Stimulated activated CD8-positive, alpha-beta memory T cell treated with anti-CD3 and anti-CD28 coated beads, Interleukin-7, amount 100 ng/mL, for 48 hours (primary cell): ENCODE results near the gene ARHGAP6.
"Not testable (repeated sequence)": the region's sequence is repeated elsewhere in the genome, so short reads cannot be mapped to it uniquely, and the experiment has no call there.

Source experiments
- DNase-seq, 2 donors: peaks; one replicate each; pipeline ENCODE4 v3.0.0-alpha.2; 2020; ENCODE audit warnings: low read depth in 1 of 2; ENCODE audit errors: extremely low read depth in 1 of 2

ARHGAP6 gene

DNA sequence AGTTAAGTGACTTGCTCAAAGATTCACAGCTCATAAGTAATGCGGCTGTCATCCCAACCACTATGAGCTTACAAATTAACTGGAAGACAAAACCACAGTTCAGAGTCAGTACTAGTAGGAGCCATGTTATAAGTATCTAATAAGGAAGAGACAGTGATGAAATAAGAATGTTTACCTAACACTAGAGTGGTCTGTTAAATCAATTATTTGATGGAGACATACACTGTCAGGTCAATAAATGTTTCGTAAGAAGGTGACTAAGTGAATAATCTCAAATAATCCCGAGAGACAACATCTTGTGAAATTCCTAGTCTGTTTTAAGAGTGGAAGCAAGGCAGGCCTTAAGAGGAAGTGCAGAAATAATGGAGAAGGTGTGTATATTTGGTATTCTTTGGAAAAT is 398.3 kb downstream of the ARHGAP6 start:
- DNase-seq = no peak

DNA sequence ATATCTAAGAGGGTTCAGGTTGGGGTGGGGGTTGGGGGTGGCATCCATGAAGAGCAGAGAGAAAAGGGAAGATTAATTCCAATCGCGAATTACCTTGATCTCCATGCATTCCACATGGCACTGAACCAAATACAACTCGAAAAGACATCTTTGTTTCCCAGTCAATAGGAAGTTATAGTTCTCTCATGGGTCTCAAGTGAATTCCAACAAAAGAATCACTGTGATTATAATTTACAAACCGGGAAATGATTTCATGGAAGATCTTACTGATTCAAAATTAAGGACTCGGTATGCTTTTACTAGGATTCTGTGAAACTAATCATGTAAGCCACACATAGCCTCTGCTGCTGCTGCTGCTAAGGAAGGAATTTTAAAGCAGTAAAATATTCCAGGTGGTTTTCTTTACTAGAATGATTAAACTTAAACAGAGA is 399.1 kb downstream of the ARHGAP6 start:
- DNase-seq = no peak

DNA sequence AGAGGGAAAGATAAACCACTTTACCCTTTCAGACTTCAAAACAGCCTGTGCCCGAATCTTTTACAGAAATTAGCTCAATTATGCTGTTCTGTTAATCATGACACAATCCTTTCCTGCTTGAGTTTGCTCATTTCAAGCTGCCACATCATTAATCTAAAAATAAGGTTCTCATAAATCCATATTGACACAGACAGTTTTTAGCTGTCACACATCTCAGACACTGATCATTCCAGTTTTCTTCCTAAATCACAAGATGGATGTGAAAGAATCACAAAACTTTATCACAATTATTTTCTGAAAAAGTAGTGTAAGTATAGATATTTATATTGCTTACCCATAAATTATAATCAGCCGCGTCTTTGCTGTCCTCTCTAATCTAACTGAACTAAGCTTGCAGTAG is 400.4 kb downstream of the ARHGAP6 start:
- DNase-seq = no peak

DNA sequence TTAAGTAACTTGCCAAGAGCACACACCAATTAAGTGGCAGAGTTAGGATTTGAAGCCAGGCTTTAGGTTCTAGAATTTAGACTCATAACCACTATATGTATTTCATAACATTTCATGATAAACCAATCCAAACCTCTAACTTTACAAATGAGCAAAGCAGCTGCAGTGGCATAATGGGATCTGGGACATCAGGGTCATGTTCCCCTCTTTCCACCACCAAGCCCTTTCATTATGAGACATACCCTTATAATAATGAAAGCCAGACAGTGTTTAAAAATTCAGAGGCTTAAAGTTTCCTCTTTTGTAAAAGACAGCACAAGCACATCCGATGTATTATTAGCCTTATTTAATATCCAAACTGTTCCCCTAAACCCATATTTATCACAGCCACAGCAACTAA is 400.8 kb downstream of the ARHGAP6 start:
- no peak for DNase-seq

DNA sequence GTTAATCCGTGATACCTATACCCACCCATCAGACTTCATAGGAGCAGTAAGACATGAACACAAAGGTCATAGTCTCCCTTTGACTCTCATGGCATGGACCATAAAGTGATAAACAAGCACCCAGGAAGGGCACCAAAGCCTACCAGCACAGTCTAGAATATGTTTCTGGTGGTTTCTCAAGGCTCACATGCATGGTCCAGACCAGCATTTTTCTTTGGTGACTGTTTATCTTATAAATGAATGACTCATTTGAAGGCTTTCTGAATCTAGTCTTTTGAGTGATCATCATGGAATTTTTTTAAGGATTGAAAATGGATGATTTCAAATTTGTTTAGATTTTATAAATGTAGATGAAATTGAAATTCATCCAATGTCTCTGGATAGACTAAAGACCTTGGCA is 404.5 kb downstream of the ARHGAP6 start:
- no peak for DNase-seq

DNA sequence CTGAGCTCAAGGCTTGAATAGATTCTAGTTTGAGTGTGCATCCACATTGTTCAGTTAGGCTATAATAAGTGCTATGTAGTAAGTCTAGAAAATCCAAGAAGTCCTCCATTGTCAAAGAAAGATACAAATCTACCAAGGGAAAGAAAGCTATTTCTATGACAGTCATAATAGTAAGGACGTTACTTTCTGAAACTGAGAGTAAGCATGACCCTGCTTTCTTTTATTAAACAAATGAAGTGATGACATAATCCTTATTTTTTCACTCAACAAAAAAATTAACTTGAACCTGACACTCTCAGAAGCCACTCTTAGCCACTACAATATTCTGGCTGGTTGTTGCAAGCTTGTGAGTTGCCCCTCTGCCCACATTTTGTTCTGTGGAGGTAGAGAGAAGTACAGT is 406.3 kb downstream of the ARHGAP6 start:
- no peak for DNase-seq

DNA sequence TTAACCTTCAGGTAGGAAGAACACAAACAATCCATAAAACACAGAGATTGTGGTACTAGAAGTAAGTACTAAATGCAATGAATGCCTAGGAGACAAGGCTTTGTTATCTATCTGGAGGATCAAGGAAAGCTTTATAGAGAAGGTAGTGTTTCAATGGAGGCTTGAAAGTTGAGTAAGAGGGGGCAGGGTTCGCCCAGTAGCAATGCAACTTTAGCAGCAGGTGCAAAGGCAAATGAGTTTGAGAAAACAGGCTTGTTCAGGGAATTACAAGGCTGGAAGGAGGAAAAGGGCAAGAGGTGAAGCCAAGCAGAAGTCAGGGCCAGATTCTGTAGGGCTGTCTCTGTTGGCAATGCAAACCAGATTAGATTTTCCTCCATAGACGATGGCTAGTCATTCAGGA is 408.0 kb downstream of the ARHGAP6 start:
- DNase-seq = no peak

DNA sequence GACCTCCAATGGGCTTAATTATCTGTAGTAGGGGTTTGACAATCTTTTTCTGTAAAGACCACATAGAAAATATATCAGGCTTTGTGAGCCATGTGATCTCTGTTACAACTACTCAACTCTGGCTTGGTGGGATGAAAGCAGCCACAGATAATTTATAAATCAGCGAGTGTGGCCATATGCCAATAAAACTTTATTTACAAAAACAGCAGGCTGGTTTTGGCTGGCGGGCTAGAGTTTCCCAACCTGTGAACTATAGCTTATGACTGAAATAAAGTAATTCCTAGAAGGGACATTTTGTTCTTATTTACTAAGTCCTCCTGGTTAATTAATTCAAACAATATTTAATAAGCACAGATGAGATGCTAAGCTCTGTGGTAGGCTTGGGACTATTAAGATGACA is 408.4 kb downstream of the ARHGAP6 start:
- no peak for DNase-seq

DNA sequence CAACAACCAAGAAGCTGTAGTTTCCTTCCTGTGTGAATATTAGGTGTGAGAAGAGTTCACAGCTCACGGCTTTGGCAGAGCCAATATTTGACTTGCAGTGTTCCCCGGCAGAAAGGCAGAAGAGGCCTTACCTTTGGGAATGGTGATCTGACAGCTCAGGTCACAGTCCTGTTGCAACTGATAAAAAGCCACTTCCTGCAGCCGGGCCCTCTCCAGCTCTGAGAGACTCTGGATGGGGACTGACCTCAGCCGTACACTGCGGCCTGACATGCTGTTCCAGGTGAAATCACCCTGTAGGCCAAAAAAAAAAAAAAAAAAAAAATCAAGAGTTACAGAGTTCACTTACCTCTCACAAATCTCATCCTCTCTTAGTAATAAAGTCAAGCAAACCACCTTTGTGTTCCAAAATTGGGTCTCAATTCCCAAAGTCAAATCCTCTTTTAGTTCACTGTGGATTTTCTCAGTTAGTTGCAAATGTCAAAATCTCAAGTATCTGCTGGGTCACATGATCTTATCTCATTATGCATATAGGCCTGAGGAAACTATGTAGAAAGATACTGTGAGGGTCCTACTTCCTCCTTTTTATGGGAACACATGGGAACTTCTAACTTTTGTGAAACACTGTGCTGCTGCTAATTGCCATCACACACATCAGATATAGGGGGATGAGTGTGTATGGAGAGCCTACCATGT is 411.2 kb downstream of the ARHGAP6 start:
- DNase-seq = no peak

DNA sequence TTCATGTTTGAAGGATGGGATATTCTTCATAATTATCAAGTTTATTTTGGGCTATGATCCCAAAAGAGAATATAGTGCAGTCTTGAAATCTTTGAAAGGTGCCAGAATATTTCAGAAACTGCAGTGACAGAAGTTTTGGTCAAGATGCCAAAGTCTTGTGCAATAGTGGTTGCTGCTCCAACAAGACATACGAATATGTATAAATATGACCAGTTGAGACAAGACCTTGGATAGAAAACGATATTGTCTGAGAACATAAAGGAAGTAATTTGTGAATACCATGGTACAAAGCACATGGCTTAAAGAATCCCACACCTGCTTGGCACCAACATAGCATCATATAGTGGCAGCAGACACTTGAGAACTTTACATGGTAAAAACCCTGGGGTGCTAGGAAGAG is 421.1 kb downstream of the ARHGAP6 start:
- DNase-seq = no peak

DNA sequence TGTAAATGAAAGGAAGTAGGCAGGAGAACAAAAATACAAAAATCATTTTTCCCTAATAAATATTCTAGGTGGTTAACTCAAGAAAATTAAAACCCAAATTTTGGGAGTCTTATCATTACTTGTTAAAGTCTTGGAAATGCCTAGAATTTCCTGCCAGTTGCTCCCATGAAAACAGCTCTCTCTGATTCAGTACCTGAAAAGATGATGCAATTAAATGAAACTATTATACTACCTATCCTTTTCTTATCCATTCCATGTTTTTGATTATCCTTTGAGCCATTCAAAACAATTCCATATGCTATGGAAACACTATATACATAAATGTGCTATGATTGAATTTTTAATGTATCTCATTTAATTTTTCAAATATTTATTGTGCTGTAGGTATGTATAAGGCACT is 423.0 kb downstream of the ARHGAP6 start:
- no peak for DNase-seq

DNA sequence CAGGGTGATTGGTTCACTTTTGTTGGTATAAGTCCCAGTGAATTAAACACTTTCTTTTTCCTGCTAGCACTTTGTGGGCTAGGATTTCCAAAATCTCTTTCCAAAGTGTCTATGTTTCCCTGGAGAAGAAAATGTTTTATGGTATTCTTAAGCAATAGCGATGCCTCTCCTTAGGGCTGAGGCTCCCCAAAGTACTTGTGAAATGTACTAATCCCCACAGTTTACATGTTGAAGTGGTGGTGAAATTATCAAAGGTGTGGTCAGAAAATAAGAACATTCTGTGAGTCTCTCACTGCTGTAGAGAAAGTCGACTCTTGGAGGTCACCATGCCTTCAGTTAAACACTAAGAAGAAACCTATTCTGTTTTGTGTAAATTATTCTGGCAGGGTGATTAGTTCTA is 424.0 kb downstream of the ARHGAP6 start:
- no peak for DNase-seq

DNA sequence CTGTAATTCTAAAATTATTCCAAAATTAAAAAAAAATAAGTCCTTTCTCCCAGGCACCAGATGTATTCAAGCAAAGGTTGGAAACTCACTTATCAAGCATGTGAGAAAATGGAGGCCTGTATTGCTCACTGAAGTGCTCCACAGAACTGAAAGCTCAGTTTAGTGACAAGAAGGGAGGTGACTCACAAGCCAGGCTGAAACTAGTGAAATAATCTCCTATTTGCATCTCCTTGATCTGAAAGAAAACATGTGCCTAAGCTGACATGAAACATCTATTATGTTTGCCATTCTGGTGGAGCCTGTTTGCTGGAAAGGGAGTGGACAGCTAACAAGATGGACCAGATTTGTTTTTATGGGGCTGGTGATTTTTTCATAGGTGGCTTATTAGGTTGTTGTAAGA is 426.5 kb downstream of the ARHGAP6 start:
- no peak for DNase-seq

DNA sequence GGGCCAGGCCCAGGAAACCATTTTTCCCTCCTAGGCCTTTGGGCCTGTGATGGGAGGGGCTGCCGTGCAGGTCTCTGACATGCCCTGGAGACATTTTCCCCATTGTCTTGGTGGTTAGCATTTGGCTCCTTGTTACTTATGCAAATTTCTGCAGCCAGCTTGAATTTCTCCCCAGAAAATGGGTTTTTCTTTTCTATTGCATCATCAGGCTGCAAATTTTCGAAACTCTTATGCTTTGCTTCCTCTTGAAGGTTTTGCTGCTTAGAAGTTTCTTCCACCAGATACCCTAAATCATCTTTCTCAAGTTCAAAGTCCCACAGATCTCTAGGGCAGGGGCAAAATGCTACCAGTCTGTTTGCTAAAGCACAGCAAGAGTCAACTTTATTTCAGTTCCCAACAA is 430.3 kb downstream of the ARHGAP6 start:
- DNase-seq = not testable (repeated sequence)

DNA sequence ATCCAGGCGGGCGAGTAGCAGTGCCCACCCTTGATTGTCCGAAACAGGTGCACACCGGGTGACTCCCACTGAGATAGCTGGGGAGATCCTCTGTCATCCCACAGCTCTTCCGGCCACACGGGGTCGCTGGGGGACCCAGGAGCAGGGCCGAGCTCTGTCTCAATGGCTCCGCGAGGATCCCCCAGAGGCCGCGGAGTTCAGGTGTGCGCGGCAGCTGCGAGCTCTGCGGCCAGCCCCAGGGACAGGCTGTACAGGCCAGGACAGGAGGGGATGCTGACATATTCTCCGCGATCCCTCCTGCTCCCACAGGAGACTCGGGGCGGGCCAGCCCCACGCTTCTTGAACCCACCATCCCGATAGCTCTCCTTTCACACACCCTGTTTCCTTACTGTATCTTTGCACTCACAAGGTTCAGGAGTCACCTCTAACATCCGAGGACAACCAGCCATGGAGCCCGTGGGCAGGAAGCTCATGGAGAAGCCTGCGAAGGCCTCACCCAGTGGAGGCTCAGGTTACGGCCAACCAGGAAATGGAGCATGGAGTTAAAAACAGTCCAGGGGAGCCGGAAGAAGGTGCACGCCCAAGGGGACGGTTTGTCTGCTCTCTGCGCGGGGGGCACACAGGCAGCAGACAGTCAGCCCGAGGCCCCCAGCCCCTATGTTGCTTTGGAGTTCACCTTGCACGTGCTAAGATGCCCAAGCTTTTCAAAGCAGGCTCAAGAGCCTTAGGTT is 450.4 kb downstream of the ARHGAP6 start:
- no peak for DNase-seq

DNA sequence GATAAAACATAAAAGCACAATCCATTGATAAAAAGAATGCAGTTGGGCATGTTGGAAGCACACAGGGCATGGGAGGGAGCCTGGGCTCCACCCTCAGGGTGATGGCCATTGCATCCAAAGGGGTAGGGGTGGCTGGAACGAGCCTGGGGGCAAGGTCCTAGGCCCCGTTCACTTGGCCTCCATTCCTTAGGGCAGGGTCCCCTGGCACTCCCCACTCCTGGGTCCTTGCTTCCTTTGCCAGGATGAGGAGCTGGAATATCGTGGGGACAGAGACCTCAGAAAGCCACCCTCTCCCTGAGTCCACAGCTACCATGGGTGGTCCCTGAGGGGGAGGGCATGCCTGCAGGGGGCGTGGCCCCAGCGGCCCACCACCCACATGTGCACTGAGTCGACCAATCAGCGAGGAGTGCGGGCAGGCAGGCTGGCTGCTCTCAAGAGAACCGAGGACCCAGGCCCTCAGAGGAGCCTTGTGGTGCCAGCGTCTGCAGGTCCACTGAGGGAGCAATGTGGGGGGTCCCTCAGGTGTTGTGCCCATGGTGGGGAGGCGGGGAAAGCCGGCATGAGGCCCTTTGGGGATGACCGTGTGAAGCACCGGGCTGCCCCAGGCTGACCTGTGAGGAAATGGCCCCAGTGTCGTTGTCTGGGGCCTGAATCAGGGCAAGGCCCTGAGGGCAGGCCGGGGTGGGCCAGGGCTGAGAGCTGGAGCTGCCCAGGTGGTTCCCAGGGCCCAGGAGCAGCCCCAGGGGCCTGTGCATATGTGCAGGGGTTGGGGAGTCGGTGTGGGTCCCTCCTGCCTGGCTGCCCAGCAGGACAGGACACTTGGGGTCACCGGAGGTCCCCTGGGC is 451.2 kb downstream of the ARHGAP6 start:
- DNase-seq = no peak

DNA sequence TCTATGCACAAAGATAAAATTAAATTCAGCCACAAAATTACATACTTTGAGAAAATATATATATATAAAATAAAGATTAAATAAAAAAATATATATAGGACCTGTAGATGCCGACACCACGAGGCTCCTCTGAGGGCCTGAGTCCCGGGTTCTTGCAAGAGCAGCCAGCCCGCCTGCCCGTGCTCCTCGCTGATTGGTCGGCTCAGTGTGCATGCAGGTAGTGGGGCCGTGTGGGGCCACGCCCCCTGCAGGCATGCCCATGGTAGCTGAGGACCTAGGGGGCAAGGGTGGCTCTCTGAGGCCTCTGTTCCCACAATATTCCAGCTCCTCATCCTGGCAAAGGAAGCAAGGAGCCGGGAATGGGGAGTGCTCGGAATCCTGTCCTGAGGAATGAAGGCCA is 453.0 kb downstream of the ARHGAP6 start:
- DNase-seq = no peak

DNA sequence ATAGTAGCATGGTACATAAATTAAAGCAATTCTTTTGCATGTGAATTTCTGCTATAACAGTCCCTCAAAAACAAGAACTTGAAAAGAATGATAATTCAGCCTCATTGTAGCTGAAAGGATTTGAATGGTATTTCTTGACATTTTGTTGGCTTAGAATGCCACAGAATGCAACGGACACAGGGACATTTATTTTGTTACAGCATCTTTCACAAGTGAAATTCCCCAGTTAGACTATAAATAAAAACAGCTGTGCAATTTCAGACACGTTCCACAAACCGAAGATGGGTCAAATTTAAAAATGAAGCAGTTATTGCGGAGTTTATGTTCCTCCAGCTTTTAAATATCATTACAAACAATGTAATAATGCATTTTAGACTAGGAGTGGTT is 455.3 kb downstream of the ARHGAP6 start:
- DNase-seq = no peak

DNA sequence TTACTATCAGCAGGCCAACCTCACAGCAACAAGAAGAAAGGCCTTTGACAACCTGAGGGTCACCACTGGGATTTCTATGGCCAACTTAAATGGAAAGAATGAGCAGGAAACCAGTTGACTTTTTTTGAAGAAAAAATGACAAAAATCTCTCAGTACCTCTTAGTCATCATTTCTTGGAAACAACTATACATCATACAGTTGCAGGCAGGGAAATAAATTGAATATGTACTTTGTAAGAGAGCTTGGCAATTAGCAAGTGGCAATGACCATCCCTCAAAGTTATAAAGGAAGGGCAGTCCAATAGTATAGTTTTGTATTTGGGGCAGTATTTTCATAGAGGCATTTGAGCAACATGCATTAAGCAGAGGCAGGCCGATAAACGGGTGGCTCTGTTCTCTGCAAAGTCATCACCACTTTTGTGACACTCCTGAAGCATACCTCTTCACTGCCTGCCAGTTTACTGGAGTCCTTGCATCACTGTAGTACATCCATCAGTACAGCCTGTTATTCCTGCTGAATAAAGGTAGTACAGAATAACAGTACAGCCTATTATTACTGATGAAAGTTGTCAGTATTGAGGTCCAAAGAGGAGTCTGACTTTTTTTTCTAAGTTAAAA is 455.8 kb downstream of the ARHGAP6 start:
- DNase-seq = no peak

DNA sequence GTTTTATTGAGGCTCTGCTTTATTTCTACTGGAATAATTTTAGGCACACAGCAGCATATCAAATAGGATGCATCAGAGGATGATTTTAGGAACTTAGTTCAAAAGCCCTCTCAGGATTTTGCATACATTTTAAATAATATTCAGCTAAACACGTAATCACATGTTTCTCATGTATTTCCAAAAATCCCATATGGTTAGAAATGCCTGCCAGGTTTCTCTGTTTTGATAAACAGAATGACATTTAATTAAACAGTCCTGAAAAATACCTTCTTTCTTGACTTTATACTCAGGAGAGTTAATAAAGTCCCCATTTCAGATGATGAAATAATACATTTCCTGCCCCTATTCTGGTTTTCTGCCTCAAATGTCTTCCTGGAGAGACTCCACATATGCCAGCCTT is 459.0 kb downstream of the ARHGAP6 start:
- DNase-seq = no peak

DNA sequence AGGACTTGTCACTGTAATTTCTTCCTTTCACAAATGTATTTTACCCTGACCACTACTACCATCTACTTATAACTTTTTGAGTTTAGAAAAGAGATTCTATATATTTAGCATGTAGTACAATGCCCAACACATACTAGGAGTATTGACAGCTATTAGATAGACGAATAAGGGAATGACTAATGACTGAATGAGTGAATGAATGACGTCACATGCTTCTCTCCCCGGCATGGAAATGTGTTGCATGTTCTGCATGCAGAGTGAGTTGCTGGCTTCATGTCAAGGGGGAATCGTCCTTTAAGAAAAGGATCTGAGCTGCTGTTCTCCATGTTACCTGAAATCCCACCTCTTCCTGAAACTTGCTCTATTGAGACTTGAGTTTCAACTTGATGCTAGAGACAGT is 459.9 kb downstream of the ARHGAP6 start:
- DNase-seq = no peak
